ENCODE data around the gene PRPF18. TPM values are rescaled to one million over a fixed set of nuclear protein-coding genes. Genes with fewer than 3 reads are reported as not detected.
A peak's percentile ranks its signal among the peaks of the same experiment; 100 is the strongest.

Gene PRPF18
- polyA plus RNA-seq, 1 donor: 22.8 TPM

DNA sequence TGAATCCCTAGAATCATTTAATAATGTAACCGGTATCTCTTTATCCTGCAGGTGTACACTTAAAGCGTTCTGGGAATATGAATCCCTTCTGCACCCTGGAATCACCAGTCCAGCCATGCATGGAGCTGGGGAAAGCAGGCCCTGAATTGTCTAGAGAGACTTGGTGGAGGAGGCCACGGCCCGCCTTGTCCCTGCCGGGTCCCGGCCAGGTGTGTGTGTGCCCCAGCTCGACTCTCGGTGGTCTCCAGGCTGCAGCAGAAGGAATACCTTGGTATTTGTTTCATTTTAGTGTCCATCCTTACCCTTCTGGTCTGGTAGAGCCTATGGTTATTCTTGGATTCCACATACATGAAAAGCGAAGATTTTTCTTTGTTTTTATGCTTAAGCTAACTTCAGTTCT, 58.1 kb downstream of the PRPF18 start:
- no peak for DNase-seq

DNA sequence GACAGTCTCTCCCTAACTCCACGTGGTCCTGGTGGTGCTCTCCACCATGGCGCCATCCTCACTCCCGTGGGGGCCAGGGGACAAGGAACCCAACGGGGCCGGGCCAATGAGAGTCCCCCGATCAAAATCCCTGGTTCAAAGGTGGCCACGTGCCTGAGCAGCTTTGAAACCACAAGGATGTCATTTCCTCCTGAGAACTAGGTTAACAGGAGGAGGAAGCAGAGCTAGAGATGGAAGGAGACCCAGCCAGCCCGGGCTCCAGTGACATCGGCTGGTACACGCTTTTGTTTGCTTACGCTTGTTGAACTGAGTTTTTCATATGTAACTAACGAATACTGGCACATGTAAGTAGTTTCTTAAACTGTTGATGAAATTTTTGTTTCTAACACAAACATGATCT, 61.7 kb downstream of the PRPF18 start:
- no peak for DNase-seq

DNA sequence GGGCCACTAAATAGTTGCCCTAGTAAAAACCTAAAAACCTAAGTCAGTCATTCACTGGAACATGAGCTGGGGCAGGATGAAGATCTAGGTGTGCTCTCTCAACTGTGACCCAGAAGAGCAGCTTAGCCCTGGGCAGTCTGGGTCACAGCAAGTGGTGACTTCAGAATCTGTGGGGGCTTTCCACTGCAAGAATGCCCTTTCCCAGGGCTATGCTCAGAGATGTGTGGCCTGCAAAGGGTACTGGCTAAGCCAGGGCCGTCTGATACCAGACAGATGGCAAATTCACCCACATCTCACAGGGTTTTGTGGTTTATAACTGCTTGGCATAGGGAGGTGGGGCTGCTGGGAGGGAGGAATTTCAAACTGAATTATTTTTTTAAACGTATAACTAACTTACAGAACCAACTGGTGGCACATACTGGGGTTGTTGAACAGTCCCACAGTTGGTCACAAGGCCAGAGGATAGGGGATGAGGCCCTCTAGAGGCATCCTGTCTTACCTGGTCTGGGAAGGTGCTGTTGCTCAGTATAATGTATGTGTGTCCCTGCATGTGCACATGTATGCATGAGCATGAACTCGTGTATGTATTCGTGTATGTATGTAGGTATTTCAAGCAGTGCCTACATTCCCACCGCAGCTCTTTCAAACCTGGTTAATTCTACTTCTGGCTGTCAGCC, 63.2 kb downstream of the PRPF18 start:
- no peak for DNase-seq

DNA sequence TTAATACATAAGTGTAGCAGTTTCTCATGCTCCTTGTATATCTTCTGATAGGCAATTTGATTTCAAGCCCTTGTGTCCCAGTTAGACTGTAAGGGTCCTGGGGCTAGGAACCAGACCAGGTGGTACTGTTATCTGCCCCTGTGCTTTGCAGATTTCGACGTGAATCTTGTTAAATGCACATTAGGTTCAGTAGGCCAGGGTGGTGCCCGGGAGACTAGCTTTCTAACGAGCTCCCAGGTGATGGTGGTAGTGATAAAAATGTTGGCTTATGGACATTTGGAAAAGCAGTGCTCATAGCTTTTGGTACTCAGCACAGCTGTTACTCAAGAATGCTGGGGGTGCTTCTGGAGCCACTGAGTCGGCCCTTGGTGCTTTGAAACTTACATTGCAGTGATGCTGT, 64.2 kb downstream of the PRPF18 start:
- DNase-seq: no peak

- no peak for DNase-seq
Observed at GRCh38 chr10:13651969-13652720, 65.4 kb downstream of the PRPF18 start.

GRCh38 chr10:13652860-13653259, 66.1 kb downstream of the PRPF18 start:
- no peak for DNase-seq

GRCh38 chr10:13654118-13654830, 67.5 kb downstream of the PRPF18 start:
- no peak for DNase-seq

- DNase-seq: no peak
Observed at GRCh38 chr10:13654846-13655245, 68.1 kb downstream of the PRPF18 start.

DNA sequence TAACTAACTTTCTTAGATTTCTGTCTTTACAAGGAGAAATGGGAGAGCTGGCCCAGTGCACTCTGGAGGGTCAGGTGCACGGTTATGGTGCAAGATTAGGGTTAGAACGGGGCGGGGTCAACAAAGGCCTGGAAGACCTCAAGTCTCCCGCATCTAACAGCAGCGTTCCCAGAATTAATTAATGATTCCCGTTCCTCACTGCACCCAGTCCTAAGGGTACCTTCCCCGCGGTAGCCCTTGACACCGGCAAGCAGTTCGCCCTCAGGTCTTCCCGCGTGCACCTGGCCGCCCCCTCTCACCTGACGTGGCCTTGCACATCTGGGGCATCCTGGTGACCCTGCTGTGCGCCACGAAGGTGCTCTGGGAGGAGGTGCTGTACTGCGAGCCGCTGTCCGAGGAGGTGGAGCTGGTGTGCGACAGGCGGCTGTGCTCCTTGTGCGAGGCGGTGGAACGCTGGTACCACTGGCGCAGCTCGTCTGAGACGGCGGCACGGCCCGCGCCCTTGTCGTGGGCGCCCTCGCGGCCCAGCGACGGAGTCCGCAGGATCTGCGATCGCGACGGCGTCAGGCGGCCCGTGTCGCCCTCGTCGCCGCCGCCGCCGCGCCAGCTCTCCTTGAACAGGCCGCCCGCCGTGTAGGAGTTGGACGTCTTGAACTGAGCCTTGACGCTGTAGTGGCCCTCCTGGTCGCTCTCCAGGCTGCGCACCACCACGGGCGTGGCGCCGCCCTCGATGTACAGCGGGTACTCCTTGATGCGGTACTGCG, 69.8 kb downstream of the PRPF18 start:
- no peak for DNase-seq

- DNase-seq: no peak
Observed at GRCh38 chr10:13657101-13657680, 70.4 kb downstream of the PRPF18 start.

- no peak for DNase-seq
Observed at GRCh38 chr10:13658264-13658663, 71.5 kb downstream of the PRPF18 start.

DNA sequence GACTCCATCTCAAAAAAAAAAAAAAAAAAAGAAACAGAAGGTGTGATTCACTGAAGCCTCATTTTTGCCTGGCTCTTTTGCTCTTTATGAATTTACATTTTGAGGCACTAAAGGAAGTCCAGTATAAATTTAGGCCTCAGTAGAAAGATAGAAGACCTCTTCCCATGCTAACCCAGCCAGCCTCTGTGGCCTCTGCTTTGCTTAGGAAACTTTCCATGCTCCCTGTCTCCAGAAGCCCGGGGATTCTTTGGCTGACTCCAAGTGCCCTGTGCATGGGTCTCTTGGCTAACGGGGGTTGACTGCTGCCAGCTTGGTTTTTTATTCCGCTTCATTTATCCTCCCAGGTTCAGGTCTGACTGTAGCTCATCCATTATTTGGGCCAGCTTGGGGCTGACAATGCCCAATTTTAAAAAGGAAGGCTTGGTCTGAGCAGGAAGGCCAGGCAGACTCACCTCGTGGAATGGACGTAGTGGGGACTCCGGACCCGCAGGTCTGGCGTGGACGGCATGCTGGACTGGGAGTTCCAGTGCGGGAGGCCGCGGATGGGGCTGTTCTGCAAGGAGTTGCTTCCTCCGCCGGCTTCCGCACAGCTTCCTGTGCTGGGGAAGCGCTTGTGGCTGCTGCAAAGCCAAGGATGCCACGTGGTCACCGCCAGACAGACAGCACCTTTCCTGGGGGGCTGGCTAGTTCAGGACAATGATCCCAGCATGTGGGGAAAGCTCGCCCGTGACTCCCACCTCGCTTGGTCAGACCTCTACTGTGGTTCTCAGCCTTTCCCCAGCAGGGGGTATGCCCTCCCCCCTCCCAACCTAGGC, 72.3 kb downstream of the PRPF18 start:
- DNase-seq: peak; percentile 43

DNA sequence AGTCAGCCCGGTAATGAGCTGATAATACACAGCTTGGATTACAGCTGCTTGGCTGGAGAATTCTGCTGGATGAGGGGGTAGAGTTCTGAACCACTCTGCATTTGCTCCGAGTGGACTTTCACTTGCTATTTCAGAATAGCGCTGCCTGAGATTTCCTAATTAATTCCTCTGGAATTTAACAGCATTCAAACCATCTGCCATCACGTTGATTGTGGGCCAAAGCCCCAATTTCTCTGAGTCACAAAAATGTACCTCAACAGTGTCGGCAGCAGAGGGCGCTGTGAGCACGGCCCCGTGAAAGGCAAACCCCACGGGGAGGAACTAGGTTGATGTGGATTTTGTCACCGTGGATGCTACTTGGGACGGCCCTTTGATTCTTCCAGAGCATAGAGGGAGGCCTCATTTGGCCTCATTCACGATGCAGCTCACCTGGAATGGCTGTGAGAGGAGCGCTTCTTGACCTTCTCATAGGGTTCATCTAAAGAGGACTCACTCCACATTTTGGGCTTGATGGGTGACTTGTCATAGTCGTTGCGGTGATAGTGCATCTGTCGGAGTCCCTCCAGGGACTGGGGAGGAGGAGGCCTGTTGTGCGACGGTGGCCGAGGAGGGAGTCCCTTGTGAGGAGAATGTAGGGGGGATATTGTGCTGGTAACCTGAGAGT, 73.3 kb downstream of the PRPF18 start:
- DNase-seq: peak; percentile 72

GRCh38 chr10:13660551-13660920, 73.8 kb downstream of the PRPF18 start:
- DNase-seq: no peak

DNA sequence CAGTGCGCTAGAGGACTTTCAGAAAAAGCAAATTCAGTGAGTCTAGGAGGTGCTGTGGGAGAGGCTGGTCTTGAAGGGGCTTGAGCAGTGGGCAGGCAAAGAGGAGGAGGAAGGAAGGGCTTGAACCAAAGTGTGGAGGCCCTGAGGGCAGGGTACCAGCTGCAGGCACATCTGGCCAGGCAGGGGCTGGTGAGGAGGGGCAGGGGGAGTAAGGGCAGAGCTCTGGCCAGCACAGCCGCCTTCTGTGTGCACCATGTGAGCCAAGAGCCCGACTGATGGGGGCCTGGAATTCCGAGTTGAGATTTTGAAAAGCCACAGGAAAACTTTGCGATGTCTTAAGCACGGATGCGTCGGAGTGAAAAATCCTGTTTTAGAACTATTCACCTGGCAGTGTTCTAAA, 74.5 kb downstream of the PRPF18 start:
- no peak for DNase-seq

DNA sequence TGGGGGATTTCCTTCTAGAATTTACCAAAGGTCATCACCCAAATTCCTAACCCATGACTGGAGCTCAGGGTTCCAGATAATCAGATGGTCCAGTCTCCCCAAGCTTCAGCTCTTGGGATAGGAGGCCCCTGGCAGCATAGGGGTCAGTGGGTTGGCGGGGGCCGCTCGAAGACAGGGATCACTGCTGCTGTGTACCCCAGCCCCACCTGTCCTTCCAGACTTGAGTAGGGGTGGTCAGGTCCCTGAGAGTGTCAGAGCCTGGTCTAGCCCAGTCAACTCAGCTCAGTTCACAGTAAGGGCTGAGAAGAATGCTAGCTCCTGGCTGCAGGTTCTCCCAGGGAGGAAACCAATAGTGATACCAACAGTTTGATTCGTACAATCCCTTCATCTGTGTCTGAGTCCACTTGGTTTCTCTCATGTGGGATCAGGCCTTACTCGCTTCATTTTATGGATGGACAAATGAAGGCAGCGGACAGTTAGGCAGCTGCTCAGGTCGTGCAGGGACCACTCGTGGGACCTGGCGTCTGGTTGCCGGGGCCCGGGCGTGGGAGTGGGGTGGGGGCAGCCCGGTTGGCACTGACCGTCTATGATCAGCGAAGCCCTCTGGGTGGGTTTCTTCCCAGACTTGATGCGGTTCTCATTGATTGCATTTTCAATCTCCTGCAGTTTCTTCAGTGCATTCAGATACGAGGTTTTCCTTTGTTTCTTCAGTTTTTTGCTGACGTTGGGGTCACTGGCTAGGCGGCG, 78.9 kb downstream of the PRPF18 start:
- no peak for DNase-seq

- no peak for DNase-seq
Observed at GRCh38 chr10:13668126-13668525, 81.4 kb downstream of the PRPF18 start.

DNA sequence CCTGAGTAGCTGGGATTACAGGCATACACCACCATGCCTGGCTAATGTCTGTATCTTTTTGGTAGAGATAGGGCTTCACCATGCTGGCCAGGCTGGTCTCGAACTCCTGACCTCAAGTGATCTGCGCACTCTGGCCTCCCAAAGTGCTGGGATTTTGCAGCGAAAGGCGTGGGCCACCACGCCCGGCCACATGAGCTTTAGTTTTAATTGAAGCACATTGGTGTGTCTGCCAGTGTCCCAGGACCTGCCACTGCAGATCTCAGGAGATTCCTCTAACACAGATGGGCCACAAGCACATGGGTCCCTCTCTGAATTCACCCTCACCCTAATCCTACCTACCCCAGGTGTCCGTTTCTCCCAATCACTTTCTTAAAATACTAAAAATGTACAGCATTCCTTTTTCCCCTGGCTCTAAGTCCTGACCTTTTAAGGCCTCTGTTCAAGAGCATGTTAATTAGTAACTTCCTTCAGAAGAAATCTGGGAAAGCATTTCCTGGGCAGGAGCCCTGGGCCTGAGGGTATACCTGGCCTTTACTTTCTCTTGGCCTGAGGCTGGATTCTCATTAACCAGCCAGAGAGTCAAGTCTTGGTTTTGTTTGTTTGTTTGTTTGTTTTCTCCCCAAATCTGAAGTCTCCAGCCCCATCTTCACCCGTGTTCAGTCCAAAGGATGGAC, 82.6 kb downstream of the PRPF18 start:
- DNase-seq: no peak

GRCh38 chr10:13669901-13670300, 83.1 kb downstream of the PRPF18 start:
- no peak for DNase-seq

DNA sequence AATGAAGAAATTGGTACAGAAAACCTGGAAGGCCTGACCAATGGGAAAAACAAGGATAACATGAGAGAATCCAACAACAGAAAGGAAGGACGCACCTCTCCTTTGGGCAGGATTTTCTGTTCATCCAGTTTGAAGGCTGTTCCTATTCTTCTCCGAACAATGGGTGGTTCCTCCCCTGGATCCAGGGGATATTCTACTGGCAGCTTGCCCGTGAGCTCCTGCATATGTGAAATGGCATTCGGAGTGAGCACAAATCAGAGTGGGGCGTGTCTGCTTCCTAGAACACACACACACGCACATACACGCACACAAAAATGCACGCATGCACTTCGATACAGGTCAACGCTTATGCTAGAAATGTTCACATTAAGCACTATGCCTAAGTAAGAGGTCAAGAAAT, 83.5 kb downstream of the PRPF18 start:
- no peak for DNase-seq

Measured in hindlimb muscle (tissue), 1 donor.